Right kidney (tissue), 1 donor: ENCODE results near the gene CNFN.

ENCODE experiments used
- DNase-seq: peaks from one replicate; pipeline ENCODE4 v3.0.0-alpha.2; 2016

The CNFN gene

GRCh38 chr19:42409477-42409876, 19.4 kb upstream of the CNFN start:
- no peak for DNase-seq

- DNase-seq = no peak
Measured at GRCh38 chr19:42407816-42408175, 17.7 kb upstream of the CNFN start.

GRCh38 chr19:42407085-42407815, 17.2 kb upstream of the CNFN start:
- DNase-seq = no peak

- no peak for DNase-seq
Measured at GRCh38 chr19:42406111-42406510, 16.0 kb upstream of the CNFN start.

- no peak for DNase-seq
Measured at GRCh38 chr19:42403586-42403985, 13.5 kb upstream of the CNFN start.

GRCh38 chr19:42402376-42403116, 12.4 kb upstream of the CNFN start:
- peak; percentile 51 for DNase-seq

GRCh38 chr19:42401365-42402303, 11.5 kb upstream of the CNFN start:
- DNase-seq = peak; percentile 79

- DNase-seq = no peak
Measured at GRCh38 chr19:42400404-42400803, 10.3 kb upstream of the CNFN start.

GRCh38 chr19:42397263-42398166, 7.4 kb upstream of the CNFN start:
- no peak for DNase-seq

- peak; percentile 92 for DNase-seq
Measured at GRCh38 chr19:42396381-42397262, 6.5 kb upstream of the CNFN start.

GRCh38 chr19:42394751-42395150, 4.7 kb upstream of the CNFN start:
- DNase-seq = no peak

- no peak for DNase-seq
Measured at GRCh38 chr19:42392165-42392564, 2.1 kb upstream of the CNFN start.

GRCh38 chr19:42388851-42389489, 1.1 kb downstream of the CNFN start:
- no peak for DNase-seq

- peak; percentile 75 for DNase-seq
Measured at GRCh38 chr19:42386974-42387707, 3.0 kb downstream of the CNFN start.

- DNase-seq = no peak
Measured at GRCh38 chr19:42380155-42380554, 9.9 kb downstream of the CNFN start.

GRCh38 chr19:42378225-42379215, 11.6 kb downstream of the CNFN start:
- no peak for DNase-seq

GRCh38 chr19:42376177-42376555, 13.9 kb downstream of the CNFN start:
- no peak for DNase-seq
